ENCODE data around the gene GMNN.
"Not testable (repeated sequence)": the region's sequence is repeated elsewhere in the genome, so short reads cannot be mapped to it uniquely, and the experiment has no call there.

The GMNN gene

DNA sequence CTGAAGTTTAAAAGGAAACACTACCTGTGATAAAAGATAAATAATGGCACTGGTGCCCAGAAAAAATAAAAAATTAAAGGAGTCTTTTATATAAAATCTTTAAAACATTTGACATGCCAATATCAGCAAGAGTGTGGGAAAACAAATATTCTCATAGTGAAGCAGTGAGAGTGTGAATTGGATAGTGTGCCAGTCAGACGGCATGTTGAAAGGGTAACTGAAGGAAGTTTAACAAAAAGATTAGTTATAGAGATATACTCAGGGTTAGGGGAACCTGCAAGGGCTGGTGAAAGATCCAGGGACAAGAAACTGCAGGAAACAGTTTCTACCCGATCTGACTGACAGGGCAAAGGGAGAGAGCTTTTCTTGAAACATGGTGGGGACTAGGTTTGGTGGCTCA is 22.2 kb upstream of the GMNN start:
- no peaks in the 10 kb centered on the region for H3K36me3 Mint-ChIP-seq (ENCODE audit: low read depth)
- H3K27me3 Mint-ChIP-seq (ENCODE audit: low read depth): no peaks in the 10 kb centered on the region
- no peak overlapping the region for H3K4me3 Mint-ChIP-seq
- H3K27ac Mint-ChIP-seq: no peak overlapping the region
- H3K4me1 Mint-ChIP-seq: no peaks in the 10 kb centered on the region
- TF ChIP-seq CTCF (IDR thresholded peaks at IDR 0.05; ENCODE audit: unreplicated experiment in 3 of 3): no peak
- H3K9me3 Mint-ChIP-seq: peaks cover 3% of the 10 kb centered on the region

- H3K9me3 Mint-ChIP-seq: peaks cover 3% of the 10 kb centered on the region
- no peak for TF ChIP-seq CTCF (IDR thresholded peaks at IDR 0.05; ENCODE audit: unreplicated experiment in 3 of 3)
Measured at GRCh38 chr6:24752917-24753492, 21.7 kb upstream of the GMNN start.

DNA sequence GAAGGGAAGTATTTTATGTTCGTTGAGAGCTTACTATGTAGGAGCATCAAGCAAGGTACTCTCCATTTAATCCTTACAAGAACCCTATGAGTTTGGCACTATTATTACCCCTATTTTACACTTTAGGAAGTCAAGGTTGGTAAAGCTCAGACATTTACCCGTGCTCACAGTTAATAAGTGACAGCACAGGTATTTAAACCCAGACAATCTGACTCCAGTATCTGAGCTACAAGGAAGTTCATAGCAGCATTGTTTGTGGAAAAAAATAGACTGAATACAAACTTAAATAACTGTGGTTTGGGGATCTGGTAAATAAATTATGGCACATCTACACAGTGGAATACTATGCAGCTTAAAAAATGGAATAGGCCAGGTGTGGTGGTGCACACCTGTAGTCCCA is 21.2 kb upstream of the GMNN start:
- TF ChIP-seq CTCF (IDR thresholded peaks at IDR 0.05; ENCODE audit: unreplicated experiment in 3 of 3): no peak
- no peak overlapping the region for H3K4me3 Mint-ChIP-seq
- no peaks in the 10 kb centered on the region for H3K4me1 Mint-ChIP-seq
- peaks cover 3% of the 10 kb centered on the region for H3K9me3 Mint-ChIP-seq
- H3K36me3 Mint-ChIP-seq (ENCODE audit: low read depth): no peaks in the 10 kb centered on the region
- H3K27me3 Mint-ChIP-seq (ENCODE audit: low read depth): no peaks in the 10 kb centered on the region
- H3K27ac Mint-ChIP-seq: no peak overlapping the region

More at GRCh38 chr6:24752917-24753492, 21.7 kb upstream of the GMNN start:
- H3K4me1 Mint-ChIP-seq: no peaks in the 10 kb centered on the region
- no peak overlapping the region for H3K4me3 Mint-ChIP-seq
- no peaks in the 10 kb centered on the region for H3K27me3 Mint-ChIP-seq (ENCODE audit: low read depth)
- no peaks in the 10 kb centered on the region for H3K36me3 Mint-ChIP-seq (ENCODE audit: low read depth)
- no peak overlapping the region for H3K27ac Mint-ChIP-seq

- H3K27me3 Mint-ChIP-seq (ENCODE audit: low read depth); H3K36me3 Mint-ChIP-seq (ENCODE audit: low read depth); H3K27ac Mint-ChIP-seq: not testable (repeated sequence)
Measured at GRCh38 chr6:24754378-24754777, 20.4 kb upstream of the GMNN start.

DNA sequence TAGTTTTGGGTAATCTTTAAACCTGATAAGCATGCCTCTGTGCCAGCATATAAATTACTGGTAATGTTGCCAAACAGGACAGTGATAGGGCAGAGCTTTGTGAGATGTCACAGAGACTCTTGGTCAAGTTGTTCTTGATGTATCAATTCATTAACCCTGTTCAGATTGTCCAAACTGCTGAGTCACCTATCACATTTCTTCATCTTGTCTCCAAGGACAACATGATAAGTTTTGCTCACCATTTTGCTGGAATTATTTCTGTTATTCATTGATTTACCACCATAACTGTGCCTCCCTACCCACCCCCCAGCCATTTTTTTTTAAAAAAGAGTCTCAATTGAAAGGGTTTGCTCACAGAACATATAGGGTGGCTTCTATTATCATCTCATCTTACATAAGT is 19.5 kb upstream of the GMNN start:
- H3K27me3 Mint-ChIP-seq (ENCODE audit: low read depth): no peaks in the 10 kb centered on the region
- peaks cover 3% of the 10 kb centered on the region for H3K9me3 Mint-ChIP-seq
- no peaks in the 10 kb centered on the region for H3K36me3 Mint-ChIP-seq (ENCODE audit: low read depth)
- TF ChIP-seq CTCF (IDR thresholded peaks at IDR 0.05; ENCODE audit: unreplicated experiment in 3 of 3): no peak
- no peak overlapping the region for H3K4me3 Mint-ChIP-seq
- no peak overlapping the region for H3K27ac Mint-ChIP-seq
- no peaks in the 10 kb centered on the region for H3K4me1 Mint-ChIP-seq

More at GRCh38 chr6:24754378-24754777, 20.4 kb upstream of the GMNN start:
- H3K4me3 Mint-ChIP-seq, H3K9me3 Mint-ChIP-seq, H3K4me1 Mint-ChIP-seq: not testable (repeated sequence)

DNA sequence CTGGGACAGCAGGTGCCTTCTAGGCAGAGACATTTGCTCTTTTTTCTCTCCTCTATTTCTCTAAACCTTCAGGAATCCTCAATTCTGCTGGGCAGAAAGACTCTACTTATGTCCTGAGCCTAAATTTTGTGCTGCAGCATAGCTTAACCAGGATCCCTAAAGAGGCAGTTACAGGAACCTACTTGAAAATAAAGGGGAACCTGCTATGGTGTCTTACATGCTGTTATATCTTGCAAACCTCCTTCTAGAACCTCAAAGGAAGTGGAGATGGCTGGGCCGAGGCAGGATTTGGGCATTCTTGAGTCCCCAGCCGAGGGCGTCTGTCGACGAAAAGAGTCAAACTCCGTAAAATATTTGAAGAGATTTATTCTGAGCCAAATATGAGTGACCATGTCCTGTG is 17.1 kb upstream of the GMNN start:
- peaks cover 3% of the 10 kb centered on the region for H3K9me3 Mint-ChIP-seq
- no peak overlapping the region for H3K4me3 Mint-ChIP-seq
- no peaks in the 10 kb centered on the region for H3K27me3 Mint-ChIP-seq (ENCODE audit: low read depth)
- no peak overlapping the region for H3K27ac Mint-ChIP-seq
- H3K36me3 Mint-ChIP-seq (ENCODE audit: low read depth): no peaks in the 10 kb centered on the region
- TF ChIP-seq CTCF (IDR thresholded peaks at IDR 0.05; ENCODE audit: unreplicated experiment in 3 of 3): no peak
- H3K4me1 Mint-ChIP-seq: no peaks in the 10 kb centered on the region

Data from nephron (organoid).